H1 (cell line): ENCODE results near the gene POU2F2. TPM values are rescaled to one million over a fixed set of nuclear protein-coding genes. Genes with fewer than 3 reads are reported as not detected.
A peak's percentile ranks its signal among the peaks of the same experiment; 100 is the strongest.

Source experiments
- CTCF ChIA-PET: fragments of 300-600 bp; sonication (Branson Sonifier 250); formaldehyde crosslinking; loops from one replicate; lab custom pipeline; 2021; ENCODE audit not compliant: partially characterized antibody; lab: Charles Lee
- POLR2A ChIA-PET: fragments of 300-600 bp; sonication (Branson Sonifier 250); formaldehyde crosslinking; loops from one replicate; lab custom pipeline; 2021; ENCODE audit warnings: inconsistent platforms; ENCODE audit not compliant: partially characterized antibody; lab: Charles Lee
- DNase-seq, 2 experiments: peaks; one replicate each; pipeline versions ENCODE4 v3.0.0 to v3.0.0-alpha.2; 2010 to 2022; ENCODE audit warnings: low spot score in 2 of 2, low read depth in 1 of 2, mixed read lengths in 1 of 2
- FAIRE-seq: peaks from 2 replicates; lab custom pipeline; 2011; peaks lifted over from hg19 to GRCh38; lab: Jason Lieb, UNC
- H2AFZ ChIP-seq: 2 replicates; pipeline ENCODE4 v1.8.1; 2012; ENCODE audit warnings: low read length, inconsistent platforms
- H2AK5ac ChIP-seq: 2 replicates; pipeline ENCODE4 v1.6.1; 2013; ENCODE audit warnings: low read depth, low read length
- H2BK120ac ChIP-seq: replicated peaks from 2 replicates; pipeline ENCODE3; 2013; ENCODE audit warnings: low read depth, low read length, inconsistent platforms
- H2BK12ac ChIP-seq: 2 replicates; pipeline ENCODE4 v1.6.1; 2013; ENCODE audit warnings: low read depth, low read length
- H2BK15ac ChIP-seq: 2 replicates; pipeline ENCODE4 v1.6.1; 2013; ENCODE audit warnings: low read length
- H2BK20ac ChIP-seq: 2 replicates; pipeline ENCODE4 v1.6.1; 2013; ENCODE audit warnings: low read length
- H2BK5ac ChIP-seq: 2 replicates; pipeline ENCODE4 v1.6.1; 2013; ENCODE audit warnings: low read depth, low read length
- H3K14ac ChIP-seq: 2 replicates; pipeline ENCODE4 v1.6.1; 2013; ENCODE audit warnings: inconsistent platforms; ENCODE audit not compliant: insufficient read length
- H3K18ac ChIP-seq: 2 replicates; pipeline ENCODE4 v1.6.1; 2013; ENCODE audit warnings: low read length; ENCODE audit errors: extremely low read depth
- H3K23ac ChIP-seq: 2 replicates; pipeline ENCODE4 v1.6.1; 2013; ENCODE audit warnings: inconsistent platforms; ENCODE audit not compliant: insufficient read length
- H3K23me2 ChIP-seq: 2 replicates; pipeline ENCODE4 v1.6.1; 2013; ENCODE audit warnings: low read depth, low read length
- H3K27ac ChIP-seq: 2 replicates; pipeline ENCODE4 v1.6.1; 2011; ENCODE audit warnings: low read depth, low read length, inconsistent platforms
- H3K27me3 ChIP-seq, 4 experiments: replicated peaks in 1 of 4; 1 replicate in 1 of 4; 2 replicates in 3 of 4; pipeline versions ENCODE4 v1.6.1 to v1.8.1; 2011 to 2013; ENCODE audit warnings: low read length in 3 of 4, mild to moderate bottlenecking in 3 of 4, inconsistent platforms in 2 of 4, mixed read lengths in 2 of 4, moderate library complexity in 1 of 4; ENCODE audit not compliant: control insufficient read depth in 3 of 4, insufficient read depth in 3 of 4; ENCODE audit errors: extremely low read depth in 1 of 4
- H3K36me3 ChIP-seq, 4 experiments: 2 replicates each; pipeline versions ENCODE4 v1.6.1 to v1.8.1; 2011 to 2013; ENCODE audit warnings: mild to moderate bottlenecking in 4 of 4, low read length in 3 of 4, moderate library complexity in 2 of 4, control low read depth in 1 of 4, inconsistent platforms in 1 of 4; ENCODE audit not compliant: insufficient read depth in 4 of 4, control insufficient read depth in 2 of 4
- H3K4ac ChIP-seq: replicated peaks from 2 replicates; pipeline ENCODE3; 2013; ENCODE audit warnings: low read length, low read depth, mixed read lengths, inconsistent platforms; ENCODE audit not compliant: insufficient read length
- H3K4me1 ChIP-seq, 4 experiments: replicated peaks in 1 of 4; 1 replicate in 1 of 4; 2 replicates in 3 of 4; pipeline versions ENCODE4 v1.6.1 to v1.8.1; 2011 to 2013; ENCODE audit warnings: low read length in 3 of 4, inconsistent platforms in 2 of 4, mixed read lengths in 1 of 4; ENCODE audit not compliant: insufficient read depth in 4 of 4, control insufficient read depth in 3 of 4
- H3K4me2 ChIP-seq, 2 experiments: 2 replicates each; pipeline versions ENCODE4 v1.6.1 to v1.8.1; 2011 to 2013; ENCODE audit warnings: low read depth in 2 of 2, low read length in 2 of 2, control low read depth in 1 of 2, inconsistent platforms in 1 of 2, mild to moderate bottlenecking in 1 of 2; ENCODE audit not compliant: insufficient read depth in 1 of 2
- H3K4me3 ChIP-seq, 4 experiments: fragments of 200-600, 300-600 bp in 1 of 4; sonication (generic), shearing (Covaris generic), sonication (Bioruptor Twin) in 1 of 4; 2 replicates each; pipeline versions ENCODE4 v1.5.1 to v1.8.1; 2011 to 2016; ENCODE audit warnings: low read length in 4 of 4, low read depth in 3 of 4, control low read depth in 2 of 4, inconsistent platforms in 2 of 4, mild to moderate bottlenecking in 2 of 4, mixed read lengths in 1 of 4, moderate library complexity in 1 of 4; ENCODE audit not compliant: insufficient read depth in 2 of 4; ENCODE audit errors: extremely low read depth in 1 of 4
- H3K56ac ChIP-seq: replicated peaks from 2 replicates; pipeline ENCODE3; 2013; ENCODE audit warnings: low read depth, mild to moderate bottlenecking, mixed read lengths, low read length, inconsistent platforms; ENCODE audit not compliant: insufficient read length
- H3K79me1 ChIP-seq: 2 replicates; pipeline ENCODE4 v1.6.1; 2013; ENCODE audit warnings: low read depth, low read length, control low read depth
- H3K79me2 ChIP-seq, 2 experiments: 2 replicates each; pipeline versions ENCODE4 v1.6.1 to v1.8.1; 2012 to 2013; ENCODE audit warnings: low read length in 2 of 2, mild to moderate bottlenecking in 2 of 2, inconsistent platforms in 1 of 2; ENCODE audit not compliant: insufficient read depth in 2 of 2, control insufficient read depth in 1 of 2
- H3K9ac ChIP-seq, 4 experiments: replicated peaks in 1 of 4; 1 replicate in 1 of 4; 2 replicates in 3 of 4; pipeline versions ENCODE4 v1.6.1 to v1.8.1; 2011 to 2013; ENCODE audit warnings: low read depth in 3 of 4, low read length in 3 of 4, control low read depth in 2 of 4, mild to moderate bottlenecking in 2 of 4, moderate library complexity in 2 of 4, inconsistent platforms in 1 of 4; ENCODE audit errors: extremely low read depth in 1 of 4
- H3K9me3 ChIP-seq, 2 experiments: 2 replicates each; pipeline versions ENCODE4 v1.6.1 to v1.8.1; 2012 to 2013; ENCODE audit warnings: mild to moderate bottlenecking in 2 of 2, moderate library complexity in 2 of 2, control low read depth in 1 of 2, inconsistent platforms in 1 of 2, low read depth in 1 of 2, low read length in 1 of 2, mixed read lengths in 1 of 2; ENCODE audit not compliant: insufficient read depth in 2 of 2
- H4K20me1 ChIP-seq, 2 experiments: replicated peaks in 1 of 2; 2 replicates each; pipeline versions ENCODE3 to v1.8.1; 2011 to 2013; ENCODE audit warnings: inconsistent platforms in 2 of 2, low read length in 2 of 2, mild to moderate bottlenecking in 1 of 2; ENCODE audit not compliant: insufficient read depth in 2 of 2, control insufficient read depth in 1 of 2
- H4K5ac ChIP-seq: 2 replicates; pipeline ENCODE4 v1.6.1; 2013; ENCODE audit warnings: low read length, low read depth, mixed read lengths, inconsistent platforms; ENCODE audit not compliant: insufficient read length
- H4K8ac ChIP-seq: 2 replicates; pipeline ENCODE4 v1.8.0; 2013; ENCODE audit warnings: mild to moderate bottlenecking, moderate library complexity, low read length, inconsistent platforms; ENCODE audit not compliant: insufficient read depth; ENCODE audit errors: extremely low read depth
- H4K91ac ChIP-seq: replicated peaks from 2 replicates; pipeline ENCODE3; 2013; ENCODE audit warnings: low read length, mixed read lengths, inconsistent platforms; ENCODE audit not compliant: insufficient read length
- RFX5 ChIP-seq: IDR thresholded peaks from 2 replicates; pipeline ENCODE4 v1.6.1; 2011; ENCODE audit warnings: low read depth, low read length, improper control_type of control experiment, borderline replicate concordance
- TBP ChIP-seq: IDR thresholded peaks from 2 replicates; pipeline ENCODE4 v1.6.1; 2011; ENCODE audit warnings: low read depth, low read length, improper control_type of control experiment
- WGBS, 2 experiments: shearing (Covaris generic) in 1 of 2; methylation state at CpG; one replicate each; pipeline versions ENCODE4 v1.1.6 to v1.1.7; 2013 to 2015; ENCODE audit warnings: low lambda C conversion rate in 2 of 2, mixed read lengths in 2 of 2, inconsistent platforms in 1 of 2, low coverage in 1 of 2, missing lambda C conversion rate in 1 of 2; ENCODE audit not compliant: insufficient replicate concordance in 2 of 2, insufficient coverage in 1 of 2, insufficient read length in 1 of 2; ENCODE audit errors: extremely low coverage in 1 of 2, missing lambda C conversion rate in 1 of 2; 5-methylcytosine and 5-hydroxymethylcytosine counted together
- polyA plus RNA-seq, 7 experiments: library from polyadenylated mRNA; depleted of rRNA in 3 of 7; stranded (reverse) in 5 of 7; unstranded in 2 of 7; fragments of >200 nt in 5 of 7; fragments of 200-250 nt in 2 of 7; gene quantifications; 1 replicate in 5 of 7; 2 replicates in 1 of 7; 4 replicates in 1 of 7; pipeline versions ENCODE4 v1.2.1 to v1.2.3, GENCODE V29; 2011 to 2013; ENCODE audit warnings: missing spikeins in 2 of 7, mixed read lengths in 2 of 7
- total RNA-seq: library from RNA; stranded (reverse); fragmentation: NEBNext Ultra II Directional; extraction: Animal tissue kit (Norgen Biotek cat#: 25700); gene quantifications from 2 replicates; pipeline ENCODE4 v1.2.1, GENCODE V29; 2021

Gene POU2F2
- total and polyA plus RNA-seq, 2 of the 8 experiments (the other 6 are each of a cell fraction or from before 2014, with no cell fraction given) = 5.0 to 6.1 TPM

GRCh38 chr19:42066075-42066754 lies 66.0 kb downstream of the POU2F2 start:
- no peaks in the 10 kb centered on the region for H3K9me3 ChIP-seq
- no peak for FAIRE-seq
- TF ChIP-seq TBP = no peak
- peak; percentile 92 for TF ChIP-seq RFX5

More at GRCh38 chr19:42066075-42066754, 66.0 kb downstream of the POU2F2 start:
- Histone ChIP-seq H3K4me1 (peaks cover 0 to 18% (median 6%) of the 10 kb centered on the region in 4 experiments; a peak in 6 of 7 replicates), H3K23me2 (peaks cover 15% of the 10 kb centered on the region; the same call in 1 of the 2 replicates), H2AFZ (no peak overlapping the region), H3K9ac (no peak overlapping the region), H2BK120ac (no peak overlapping the region), H4K8ac (no peak overlapping the region), H2BK20ac (no peak overlapping the region), H2BK15ac (no peak overlapping the region), H3K79me2 (peaks cover 0 to 23% of the 10 kb centered on the region in 2 experiments; a peak in 2 of 4 replicates), H2BK12ac (no peak overlapping the region), H3K4ac (no peak overlapping the region), H4K5ac (no peak overlapping the region), H3K18ac (no peak overlapping the region), H4K91ac (no peak overlapping the region), H3K36me3 (peaks cover 12 to 43% (median 31%) of the 10 kb centered on the region in 4 experiments; a peak in 7 of 8 replicates), H4K20me1 (peaks cover 2 to 17% of the 10 kb centered on the region in 2 experiments), H2AK5ac (no peak overlapping the region), H3K27ac (no peak overlapping the region; the same call in 1 of the 2 replicates), H3K79me1 (peaks cover 14% of the 10 kb centered on the region), H3K4me2 (no peak overlapping the region), H3K56ac (no peak overlapping the region), H3K23ac (no peak overlapping the region), H3K4me3 (no peak overlapping the region), H3K27me3 (no peaks in the 10 kb centered on the region), H3K14ac (no peak overlapping the region), H2BK5ac (peak overlapping the region; percentile 35; the same call in 1 of the 2 replicates)
- peak; percentile 29 to 54 for DNase-seq
- CTCF ChIA-PET = interaction anchor here (0.6 to 2.7 kb wide), 3 partner anchors 25 to 122 kb away, joined by 5 to 9 read pairs (median 5); no protein-coding TSS in a partner anchor
- 74% methylated on average over 9 of the region's 9 CpGs; no CpG with 5 or more reads in 1 of the 2 experiments for WGBS, 2 experiments
- POLR2A ChIA-PET = interaction anchor here (1.0 to 1.6 kb wide), 2 partner anchors 10 to 14 kb away, joined by 3 to 5 read pairs; partner anchors contain the start of gene ZNF574
